Activated T-helper 1 cell treated with anti-CD3 and anti-CD28 coated beads, Interleukin-12 subunit alpha, Interleukin-12 subunit beta, Interleukin-2, Interleukin-4 antibody, amounts not matched to agents 30 ng/mL and 10 ng/mL and 1 ng/mL, durations not matched to agents 14 hours and 24 hours and 36 hours (primary cell): ENCODE data around the gene ELAC2. TPM values are rescaled to one million over a fixed set of nuclear protein-coding genes. Genes with fewer than 3 reads are reported as not detected.

Experiments used
- DNase-seq: peaks from one replicate; pipeline ENCODE4 v3.0.0; 2021; ENCODE audit warnings: low spot score
- H3K27ac Mint-ChIP-seq: one replicate; pipeline ENCODE4 v1.8.0; 2021; ENCODE audit warnings: mild to moderate bottlenecking, mixed read lengths
- H3K27me3 Mint-ChIP-seq: one replicate; pipeline ENCODE4 v1.8.0; 2022; ENCODE audit warnings: mild to moderate bottlenecking, moderate library complexity, mixed read lengths; ENCODE audit not compliant: insufficient read depth
- H3K36me3 Mint-ChIP-seq: one replicate; pipeline ENCODE4 v1.8.0; 2021; ENCODE audit warnings: low read depth, mixed read lengths
- H3K4me1 Mint-ChIP-seq: one replicate; pipeline ENCODE4 v1.8.0; 2021; ENCODE audit warnings: low read depth, mixed read lengths
- H3K4me3 Mint-ChIP-seq: one replicate; pipeline ENCODE4 v1.8.0; 2021; ENCODE audit warnings: mild to moderate bottlenecking, moderate library complexity, mixed read lengths
- H3K9me3 Mint-ChIP-seq: one replicate; pipeline ENCODE4 v1.8.0; 2021; ENCODE audit warnings: mixed read lengths
- intact Hi-C: fragments of 100-400 bp; cut with micrococcal nuclease; formaldehyde crosslinking; loops from one replicate; pipeline ENCODE4 v1.15.1; 2024
- total RNA-seq: library from RNA; stranded (reverse); gene quantifications from 2 replicates; pipeline ENCODE4 v1.2.3, GENCODE V29; 2022

The ELAC2 gene
- total RNA-seq, 1 donor from 2014 or later: 98.7 TPM

DNA sequence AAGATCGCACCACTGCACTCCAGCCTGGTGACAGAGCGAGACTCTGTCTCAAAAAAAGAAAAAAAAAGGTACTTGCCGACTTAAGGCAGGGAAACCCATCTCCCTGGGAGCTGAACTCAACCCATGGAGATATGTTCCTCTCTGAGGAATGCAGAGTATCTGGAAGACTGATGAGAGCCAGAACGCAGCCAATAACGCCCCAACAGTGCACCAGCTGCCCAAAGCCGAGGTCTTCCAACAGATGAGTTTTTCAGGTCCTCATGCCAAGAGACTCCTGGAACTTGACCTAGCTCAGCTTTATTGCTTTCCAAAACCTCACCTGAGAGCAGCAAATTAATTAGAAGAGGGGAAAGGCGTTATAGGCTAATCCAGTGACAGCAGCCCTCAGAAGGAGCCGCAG is 9.4 kb downstream of the ELAC2 start:
- H3K4me3 Mint-ChIP-seq: no peak overlapping the region
- H3K27me3 Mint-ChIP-seq: no peaks in the 10 kb centered on the region
- H3K9me3 Mint-ChIP-seq: no peaks in the 10 kb centered on the region
- H3K27ac Mint-ChIP-seq: no peak overlapping the region
- intact Hi-C loops: no loop called here
- DNase-seq: no peak
- H3K36me3 Mint-ChIP-seq: peaks cover 43% of the 10 kb centered on the region
- H3K4me1 Mint-ChIP-seq: no peaks in the 10 kb centered on the region

DNA sequence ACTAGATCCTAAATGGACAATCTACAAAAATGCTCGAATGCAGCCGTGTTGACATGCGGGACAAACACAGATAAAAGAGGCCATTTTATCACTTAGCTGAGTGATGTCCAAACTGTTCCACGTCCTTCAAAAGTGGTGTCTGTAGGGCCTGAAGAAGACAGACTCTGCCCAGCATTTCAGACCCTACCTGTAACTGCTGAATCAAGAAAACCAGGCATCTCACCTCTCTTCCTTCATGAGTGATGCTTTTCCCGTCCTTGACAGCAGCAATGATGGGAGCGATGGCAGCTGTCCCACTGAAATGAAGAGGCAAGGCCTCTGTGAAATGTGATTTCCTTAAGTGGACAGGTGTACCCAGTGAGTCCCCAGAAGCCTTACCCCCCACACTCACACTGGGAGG is 12.3 kb downstream of the ELAC2 start:
- no peak for DNase-seq
- no peak overlapping the region for H3K27ac Mint-ChIP-seq
- intact Hi-C loops: no loop called here

GRCh38 chr17:13004336-13004735 is 13.5 kb downstream of the ELAC2 start:
- Mint-ChIP-seq H3K36me3 (peaks cover 25% of the 10 kb centered on the region), H3K27me3 (no peaks in the 10 kb centered on the region), H3K4me1 (no peaks in the 10 kb centered on the region), H3K4me3 (no peak overlapping the region), H3K9me3 (no peaks in the 10 kb centered on the region), H3K27ac (no peak overlapping the region)
- intact Hi-C loops: loop anchor here (5.0 kb wide), 1 partner anchor 747 kb away; no protein-coding TSS in a partner anchor
- no peak for DNase-seq

More for the DNA sequence above, 12.3 kb downstream of the ELAC2 start:
- Mint-ChIP-seq H3K27me3 (no peaks in the 10 kb centered on the region), H3K9me3 (no peaks in the 10 kb centered on the region), H3K4me1 (no peaks in the 10 kb centered on the region), H3K4me3 (no peak overlapping the region), H3K36me3 (peaks cover 25% of the 10 kb centered on the region)

DNA sequence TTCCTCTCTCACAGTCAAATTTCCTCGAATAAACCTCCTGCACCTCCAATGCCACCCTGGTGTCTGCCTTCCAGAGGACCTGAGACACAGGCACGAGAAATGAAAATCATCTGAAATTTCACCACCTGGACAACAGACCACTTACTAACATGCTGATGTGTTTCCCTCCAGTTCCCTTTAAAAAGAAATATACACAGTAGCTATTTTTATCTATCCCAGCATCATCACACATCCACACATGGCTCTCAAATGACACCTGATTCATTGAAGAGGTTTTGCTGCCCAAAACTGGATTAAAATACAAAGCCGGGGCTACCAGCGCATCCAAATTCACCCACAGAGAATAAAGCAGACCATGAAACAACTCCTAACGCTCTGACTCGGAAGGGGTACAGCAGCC is 13.9 kb downstream of the ELAC2 start:
- Mint-ChIP-seq H3K27ac (no peak overlapping the region), H3K27me3 (no peaks in the 10 kb centered on the region), H3K9me3 (no peaks in the 10 kb centered on the region), H3K36me3 (peaks cover 23% of the 10 kb centered on the region), H3K4me1 (no peaks in the 10 kb centered on the region), H3K4me3 (no peak overlapping the region)
- intact Hi-C loops: loop anchor here (5.0 kb wide), 1 partner anchor 747 kb away; no protein-coding TSS in a partner anchor
- DNase-seq: no peak

DNA sequence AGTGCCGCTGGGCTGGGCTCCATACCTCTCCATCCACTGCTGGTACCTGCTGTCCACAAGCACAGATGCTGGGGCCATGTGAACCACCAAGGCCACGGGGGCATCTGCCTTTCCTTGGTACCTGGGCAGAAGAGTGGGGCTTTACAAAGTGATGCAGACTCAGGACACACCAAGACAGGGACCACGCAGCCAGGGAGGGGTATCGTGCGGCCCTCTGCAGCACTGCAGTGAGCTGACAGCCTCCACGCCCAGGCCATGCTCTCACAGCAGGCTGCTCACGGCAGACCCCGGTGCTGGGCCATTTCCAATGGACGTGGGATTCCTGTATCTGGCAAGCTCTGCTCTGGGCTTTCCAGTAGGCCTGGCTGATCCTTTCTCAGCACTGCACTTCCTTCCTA is 14.4 kb downstream of the ELAC2 start:
- no peak overlapping the region for H3K4me3 Mint-ChIP-seq
- H3K4me1 Mint-ChIP-seq: no peaks in the 10 kb centered on the region
- intact Hi-C loops: loop anchor here (5.0 kb wide), 1 partner anchor 746 kb away; no protein-coding TSS in a partner anchor
- H3K36me3 Mint-ChIP-seq: peaks cover 23% of the 10 kb centered on the region
- H3K27me3 Mint-ChIP-seq: no peaks in the 10 kb centered on the region
- DNase-seq: no peak
- H3K27ac Mint-ChIP-seq: no peak overlapping the region
- no peaks in the 10 kb centered on the region for H3K9me3 Mint-ChIP-seq

GRCh38 chr17:13002761-13003453 is 14.9 kb downstream of the ELAC2 start:
- Mint-ChIP-seq H3K36me3 (peaks cover 24% of the 10 kb centered on the region), H3K27me3 (no peaks in the 10 kb centered on the region), H3K4me1 (no peaks in the 10 kb centered on the region), H3K27ac (no peak overlapping the region), H3K9me3 (no peaks in the 10 kb centered on the region), H3K4me3 (no peak overlapping the region)
- no peak for DNase-seq
- intact Hi-C loops: loop anchor here (5.0 kb wide), 1 partner anchor 746 kb away; no protein-coding TSS in a partner anchor

- H3K4me1 Mint-ChIP-seq: no peaks in the 10 kb centered on the region
- intact Hi-C loops: loop anchor here (5.0 kb wide), 1 partner anchor 745 kb away; no protein-coding TSS in a partner anchor
- H3K9me3 Mint-ChIP-seq: no peaks in the 10 kb centered on the region
- H3K27me3 Mint-ChIP-seq: no peaks in the 10 kb centered on the region
- H3K4me3 Mint-ChIP-seq: no peak overlapping the region
- H3K27ac Mint-ChIP-seq: no peak overlapping the region
- no peak for DNase-seq
- peaks cover 29% of the 10 kb centered on the region for H3K36me3 Mint-ChIP-seq
Observed at GRCh38 chr17:13001991-13002615, 15.7 kb downstream of the ELAC2 start.

- Mint-ChIP-seq H3K9me3 (no peaks in the 10 kb centered on the region), H3K27me3 (no peaks in the 10 kb centered on the region), H3K4me3 (no peak overlapping the region), H3K36me3 (peaks cover 31% of the 10 kb centered on the region), H3K4me1 (no peaks in the 10 kb centered on the region), H3K27ac (no peak overlapping the region)
- intact Hi-C loops: loop anchor here (5.0 kb wide), 1 partner anchor 743 kb away; no protein-coding TSS in a partner anchor
- DNase-seq: no peak
Observed at GRCh38 chr17:13000561-13000960, 17.3 kb downstream of the ELAC2 start.

DNA sequence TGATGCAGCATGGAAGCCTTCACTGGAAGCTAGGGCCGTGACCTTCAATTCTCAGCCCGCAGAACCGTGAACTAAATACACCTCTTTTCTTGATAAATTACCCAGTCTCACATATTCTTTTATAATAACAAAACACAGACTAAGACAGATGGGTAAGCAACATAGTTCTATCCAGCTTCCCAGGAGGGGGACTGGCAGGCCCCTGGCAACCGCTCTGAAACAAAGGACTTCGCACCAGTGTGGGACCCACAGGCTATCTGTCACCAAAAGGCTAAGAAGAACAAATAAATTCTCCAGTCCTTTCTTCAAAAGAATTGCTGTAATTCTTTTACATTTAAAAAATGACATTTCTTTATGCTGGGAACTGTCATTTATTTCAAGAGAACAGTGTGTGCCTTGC is 19.0 kb downstream of the ELAC2 start:
- Mint-ChIP-seq H3K27ac (no peak overlapping the region), H3K27me3 (no peaks in the 10 kb centered on the region), H3K4me1 (no peaks in the 10 kb centered on the region), H3K9me3 (no peaks in the 10 kb centered on the region), H3K4me3 (no peak overlapping the region), H3K36me3 (peaks cover 27% of the 10 kb centered on the region)
- DNase-seq: no peak
- intact Hi-C loops: no loop called here

GRCh38 chr17:12998461-12998860 is 19.4 kb downstream of the ELAC2 start:
- Mint-ChIP-seq H3K4me1 (no peaks in the 10 kb centered on the region), H3K9me3 (no peaks in the 10 kb centered on the region), H3K27me3 (no peaks in the 10 kb centered on the region), H3K4me3 (no peak overlapping the region), H3K36me3 (peaks cover 26% of the 10 kb centered on the region), H3K27ac (no peak overlapping the region)
- no peak for DNase-seq
- intact Hi-C loops: no loop called here

GRCh38 chr17:12996941-12997340 is 20.9 kb downstream of the ELAC2 start:
- no peaks in the 10 kb centered on the region for H3K27me3 Mint-ChIP-seq
- no peak for DNase-seq
- H3K27ac Mint-ChIP-seq: no peak overlapping the region
- H3K4me1 Mint-ChIP-seq: no peaks in the 10 kb centered on the region
- H3K36me3 Mint-ChIP-seq: peaks cover 35% of the 10 kb centered on the region
- H3K4me3 Mint-ChIP-seq: no peak overlapping the region
- intact Hi-C loops: no loop called here
- H3K9me3 Mint-ChIP-seq: no peaks in the 10 kb centered on the region

DNA sequence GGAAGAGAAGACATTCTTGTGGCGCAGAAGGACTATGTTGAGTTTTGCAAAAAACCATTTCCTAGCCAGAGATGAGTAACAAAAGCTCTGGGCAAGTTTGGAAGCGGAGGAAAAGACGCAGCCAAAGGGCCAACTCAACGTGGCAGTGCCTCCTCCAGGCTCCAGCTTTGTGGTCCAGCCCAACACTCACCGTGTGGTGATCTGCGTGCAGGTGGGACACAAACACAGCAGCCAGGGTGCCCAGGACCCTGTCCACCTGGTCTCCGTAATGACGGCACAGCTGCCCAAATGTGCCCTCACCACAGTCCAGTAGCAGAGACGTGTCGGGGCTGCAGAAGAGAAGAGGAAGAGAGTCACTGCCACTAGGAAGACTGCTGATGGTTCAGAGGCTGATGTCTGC is 21.5 kb downstream of the ELAC2 start:
- Mint-ChIP-seq H3K4me1 (no peaks in the 10 kb centered on the region), H3K4me3 (no peak overlapping the region), H3K27me3 (no peaks in the 10 kb centered on the region), H3K36me3 (peaks cover 40% of the 10 kb centered on the region), H3K27ac (no peak overlapping the region), H3K9me3 (no peaks in the 10 kb centered on the region)
- DNase-seq: no peak
- intact Hi-C loops: no loop called here

DNA sequence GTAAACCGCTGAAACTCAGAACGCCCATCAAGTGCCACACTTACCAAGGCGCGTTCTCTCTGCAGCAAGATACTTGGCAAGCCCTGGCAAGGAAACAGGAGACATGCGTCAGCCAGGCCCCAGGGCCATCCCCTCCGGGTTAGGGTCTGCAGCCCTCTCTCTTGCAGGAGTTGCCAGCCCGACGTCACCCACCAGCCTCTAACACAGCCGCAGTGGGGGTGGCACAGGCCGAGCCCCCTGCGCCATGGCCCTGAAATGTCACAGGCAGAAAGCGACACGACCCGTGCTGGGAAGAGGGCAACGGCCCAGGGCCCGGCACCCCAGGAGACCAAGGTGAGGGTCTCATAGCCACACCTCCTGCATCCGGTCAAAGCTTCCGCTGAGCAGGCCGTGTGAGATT is 21.9 kb downstream of the ELAC2 start:
- no peak for DNase-seq
- no peaks in the 10 kb centered on the region for H3K4me1 Mint-ChIP-seq
- no peak overlapping the region for H3K27ac Mint-ChIP-seq
- H3K9me3 Mint-ChIP-seq: no peaks in the 10 kb centered on the region
- H3K27me3 Mint-ChIP-seq: no peaks in the 10 kb centered on the region
- intact Hi-C loops: no loop called here
- H3K36me3 Mint-ChIP-seq: peaks cover 40% of the 10 kb centered on the region
- no peak overlapping the region for H3K4me3 Mint-ChIP-seq
